GM23248 (cell line): ENCODE data around the gene KATNIP.

ENCODE experiments used
- EZH2 ChIP-seq: fragments of 200-600 bp; sonication (generic); IDR thresholded peaks from 2 replicates; pipeline ENCODE4 v1.6.1; 2018; ENCODE audit warnings: antibody characterized with exemption, mild to moderate bottlenecking; ENCODE audit not compliant: insufficient read depth, poor library complexity, severe bottlenecking
- EZH2phosphoT487 ChIP-seq: fragments of 200-600 bp; sonication (generic); IDR thresholded peaks from 2 replicates; pipeline ENCODE4 v1.6.1; 2018; ENCODE audit warnings: antibody characterized with exemption, moderate library complexity, mild to moderate bottlenecking, low read depth; ENCODE audit not compliant: insufficient read depth

DNA sequence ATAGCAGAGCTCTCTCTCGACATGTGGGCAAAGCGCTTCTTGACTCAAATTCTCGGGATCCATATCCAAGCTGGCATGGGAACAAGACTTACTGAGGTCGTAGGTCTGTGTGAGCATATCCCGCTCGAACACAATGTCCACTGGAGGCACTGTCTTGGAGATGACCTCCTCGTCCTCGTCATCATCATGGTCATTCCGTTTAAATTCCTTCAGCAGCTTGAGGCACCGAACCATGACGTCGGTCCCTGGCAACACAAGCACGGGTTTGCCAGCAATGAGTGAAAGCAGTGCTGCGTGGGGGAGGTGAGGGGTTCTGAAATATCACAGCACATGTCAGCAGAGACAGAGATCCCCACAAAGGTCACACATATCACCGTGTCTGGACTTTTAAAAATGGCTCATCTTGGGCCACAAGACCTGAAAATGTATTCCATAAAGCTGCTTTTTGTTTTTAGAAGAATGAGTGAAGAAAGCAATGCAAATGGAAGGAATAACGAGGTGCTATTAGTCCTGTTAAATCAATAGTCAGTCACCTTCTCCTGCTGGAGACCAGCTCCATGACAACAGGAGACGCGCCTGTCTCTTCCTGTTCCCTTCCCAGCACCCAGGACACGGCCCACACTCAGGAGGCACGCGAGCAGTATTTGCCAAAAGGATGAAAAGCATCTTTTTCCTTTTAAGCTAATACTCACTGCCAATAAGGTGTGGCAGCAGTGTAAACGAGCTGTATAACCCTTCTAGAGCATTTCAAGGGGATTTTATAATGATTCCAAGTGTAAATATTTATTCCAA, 38.1 kb upstream of the KATNIP start:
- no peak for TF ChIP-seq EZH2
- TF ChIP-seq EZH2phosphoT487 = no peak
